ENCODE measurements around the gene MED16. TPM values are rescaled to one million over a fixed set of nuclear protein-coding genes. Genes with fewer than 3 reads are reported as not detected.

The MED16 gene
- total RNA-seq, 2 experiments from 2014 or later, result 25.8 to 30.1 TPM

DNA sequence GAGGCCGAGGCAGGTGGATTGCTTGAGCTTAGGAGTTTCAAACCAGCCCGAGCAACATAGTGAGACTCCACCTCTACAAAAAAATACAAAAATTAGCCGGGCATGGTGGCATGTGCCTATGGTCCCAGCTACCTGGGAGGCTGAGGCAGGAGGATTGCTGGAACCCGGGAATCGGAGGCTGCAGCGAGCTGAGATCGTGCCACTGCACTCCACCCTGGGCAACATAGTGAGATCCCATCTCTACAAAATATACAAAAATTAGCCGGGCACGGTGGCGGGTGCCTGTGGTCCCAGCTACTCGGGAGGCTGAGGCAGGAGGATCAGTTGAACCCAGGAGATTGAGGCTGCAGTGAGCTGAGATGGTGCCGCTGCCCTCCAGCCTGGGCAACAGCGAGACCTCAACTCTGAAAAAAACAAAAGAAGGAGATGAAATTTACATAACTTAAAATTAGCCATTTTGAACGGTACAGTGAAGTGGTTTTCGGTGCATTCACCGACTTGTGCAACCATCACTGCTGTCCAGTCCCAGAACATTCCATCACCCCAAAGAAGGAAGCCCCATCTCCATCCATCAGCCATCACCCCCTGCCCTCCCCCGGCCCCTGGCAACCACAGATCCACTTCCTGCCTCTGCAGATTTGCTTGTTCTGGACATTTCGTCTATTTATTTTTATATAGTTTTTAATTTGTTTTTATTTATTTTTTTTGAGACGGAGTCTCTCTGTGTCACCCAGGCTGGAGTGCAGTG is 66.9 kb downstream of the MED16 start:
- Histone ChIP-seq H3K36me3 (ENCODE audit: insufficient read depth, low read length) (no peaks in the 10 kb centered on the region), H3K4me3 (ENCODE audit: low read length) (no peak overlapping the region), H3K9me3 (ENCODE audit: control insufficient read depth in 1 of 2, insufficient read depth in 1 of 2, low read length in 2 of 2) (peaks cover 0 to 4% of the 10 kb centered on the region in 2 experiments), H3K4me1 (ENCODE audit: insufficient read depth, low read length) (peaks cover 6% of the 10 kb centered on the region), H3K27ac (ENCODE audit: low read depth in 1 of 2, low read length in 2 of 2) (no peak overlapping the region), H3K27me3 (ENCODE audit: control insufficient read depth in 1 of 2, insufficient read depth in 2 of 2, low read length in 2 of 2) (peaks cover 11 to 16% of the 10 kb centered on the region in 2 experiments)
- H3K4me1 Mint-ChIP-seq (ENCODE audit: low read depth), result no peaks in the 10 kb centered on the region
- DNase-seq, result no peak
- CTCF ChIA-PET, result interaction anchor here (0.6 kb wide), 1 partner anchor 1543 kb away, joined by 5 read pairs; no protein-coding TSS in a partner anchor
- H3K36me3 Mint-ChIP-seq (ENCODE audit: low read depth), result no peaks in the 10 kb centered on the region
- H3K9me3 Mint-ChIP-seq, result no peaks in the 10 kb centered on the region
- peaks cover 16% of the 10 kb centered on the region for H3K27me3 Mint-ChIP-seq
- no peak overlapping the region for H3K27ac Mint-ChIP-seq
- intact Hi-C loops (cut with DNase I, micrococcal nuclease), result no loop called here
- POLR2A ChIA-PET, result no interaction called here
- ATAC-seq (ENCODE audit: poor library complexity), result no peak
- no peak overlapping the region for H3K4me3 Mint-ChIP-seq
- TF ChIP-seq, protein P1, sequence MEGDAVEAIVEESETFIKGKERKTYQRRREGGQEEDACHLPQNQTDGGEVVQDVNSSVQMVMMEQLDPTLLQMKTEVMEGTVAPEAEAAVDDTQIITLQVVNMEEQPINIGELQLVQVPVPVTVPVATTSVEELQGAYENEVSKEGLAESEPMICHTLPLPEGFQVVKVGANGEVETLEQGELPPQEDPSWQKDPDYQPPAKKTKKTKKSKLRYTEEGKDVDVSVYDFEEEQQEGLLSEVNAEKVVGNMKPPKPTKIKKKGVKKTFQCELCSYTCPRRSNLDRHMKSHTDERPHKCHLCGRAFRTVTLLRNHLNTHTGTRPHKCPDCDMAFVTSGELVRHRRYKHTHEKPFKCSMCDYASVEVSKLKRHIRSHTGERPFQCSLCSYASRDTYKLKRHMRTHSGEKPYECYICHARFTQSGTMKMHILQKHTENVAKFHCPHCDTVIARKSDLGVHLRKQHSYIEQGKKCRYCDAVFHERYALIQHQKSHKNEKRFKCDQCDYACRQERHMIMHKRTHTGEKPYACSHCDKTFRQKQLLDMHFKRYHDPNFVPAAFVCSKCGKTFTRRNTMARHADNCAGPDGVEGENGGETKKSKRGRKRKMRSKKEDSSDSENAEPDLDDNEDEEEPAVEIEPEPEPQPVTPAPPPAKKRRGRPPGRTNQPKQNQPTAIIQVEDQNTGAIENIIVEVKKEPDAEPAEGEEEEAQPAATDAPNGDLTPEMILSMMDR (IDR thresholded peaks at IDR 0.05), result no peak

DNA sequence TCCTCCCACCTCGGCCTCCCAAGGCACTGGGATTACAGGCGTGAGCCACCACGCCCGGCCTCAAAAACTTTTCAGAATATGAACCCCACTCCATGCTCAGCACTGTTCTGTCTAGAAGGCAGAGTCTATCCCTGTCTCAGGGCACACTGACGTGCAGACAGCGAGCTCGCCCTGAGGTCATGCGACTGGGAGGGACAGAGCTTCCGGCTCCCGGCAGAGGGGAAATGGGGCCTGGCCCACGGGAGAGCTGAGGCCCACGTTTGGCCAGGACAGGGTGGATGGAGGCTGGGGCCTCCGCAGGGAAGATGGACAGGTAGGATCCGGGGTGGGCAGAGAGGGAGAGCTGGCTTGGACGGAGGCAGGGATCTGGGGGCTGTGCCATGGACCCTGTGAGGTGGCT is 68.1 kb downstream of the MED16 start:
- intact Hi-C loops (cut with DNase I, micrococcal nuclease), result no loop called here
- TF ChIP-seq, protein P1 (IDR thresholded peaks at IDR 0.05), result no peak
- H3K36me3 ChIP-seq (ENCODE audit: insufficient read depth, low read length), result no peaks in the 10 kb centered on the region
- POLR2A ChIA-PET, result no interaction called here
- no peaks in the 10 kb centered on the region for H3K36me3 Mint-ChIP-seq (ENCODE audit: low read depth)
- peaks cover 16% of the 10 kb centered on the region for H3K27me3 Mint-ChIP-seq
- peaks cover 11 to 14% of the 10 kb centered on the region in 2 experiments for H3K27me3 ChIP-seq (ENCODE audit: control insufficient read depth in 1 of 2, insufficient read depth in 2 of 2, low read length in 2 of 2)
- no peak overlapping the region for H3K4me3 ChIP-seq (ENCODE audit: low read length)
- no peak overlapping the region for H3K27ac ChIP-seq (ENCODE audit: low read depth in 1 of 2, low read length in 2 of 2)
- ATAC-seq (ENCODE audit: poor library complexity), result no peak
- H3K4me1 ChIP-seq (ENCODE audit: insufficient read depth, low read length), result peaks cover 6% of the 10 kb centered on the region
- peak in 1 of 14 experiments; percentile 35 for DNase-seq
- no peaks in the 10 kb centered on the region for H3K9me3 Mint-ChIP-seq
- H3K4me1 Mint-ChIP-seq (ENCODE audit: low read depth), result no peaks in the 10 kb centered on the region
- H3K9me3 ChIP-seq (ENCODE audit: control insufficient read depth in 1 of 2, insufficient read depth in 1 of 2, low read length in 2 of 2), result peaks cover 0 to 4% of the 10 kb centered on the region in 2 experiments
- H3K4me3 Mint-ChIP-seq, result no peak overlapping the region
- H3K27ac Mint-ChIP-seq, result no peak overlapping the region
- CTCF ChIA-PET, result no interaction called here

DNA sequence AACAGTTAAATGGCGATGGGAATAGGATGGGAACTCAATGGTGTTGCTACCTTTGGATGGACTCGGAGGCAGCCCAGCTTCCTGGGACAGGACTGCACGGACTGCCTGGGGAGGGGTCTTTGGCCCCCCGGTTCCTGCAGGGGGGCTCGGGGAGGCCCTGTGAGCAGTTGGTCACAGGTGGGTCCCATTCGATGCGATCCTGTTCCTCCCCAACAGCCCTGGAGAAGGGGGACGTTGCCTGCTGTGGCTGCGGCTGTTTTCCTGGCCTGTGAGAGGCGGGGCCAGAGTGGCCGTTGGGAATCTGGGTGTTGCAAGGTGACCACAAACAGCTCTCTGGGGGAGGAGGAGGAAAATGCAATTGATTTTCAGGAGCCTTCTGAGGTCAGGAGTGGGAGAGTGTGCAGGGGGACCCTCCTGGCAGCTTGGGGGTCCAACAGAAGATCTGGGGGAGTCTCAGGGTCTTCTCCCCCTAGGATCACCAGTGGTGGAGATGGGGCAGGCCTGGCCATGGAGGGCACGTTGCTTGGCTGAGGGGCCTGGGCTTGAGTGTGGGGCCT is 69.3 kb downstream of the MED16 start:
- H3K27me3 ChIP-seq (ENCODE audit: control insufficient read depth in 1 of 2, insufficient read depth in 2 of 2, low read length in 2 of 2), result peaks cover 10 to 11% of the 10 kb centered on the region in 2 experiments
- Mint-ChIP-seq H3K27ac (no peak overlapping the region), H3K9me3 (no peaks in the 10 kb centered on the region), H3K4me1 (ENCODE audit: low read depth) (no peaks in the 10 kb centered on the region), H3K4me3 (no peak overlapping the region), H3K36me3 (ENCODE audit: low read depth) (no peaks in the 10 kb centered on the region), H3K27me3 (peaks cover 16% of the 10 kb centered on the region)
- no peaks in the 10 kb centered on the region for H3K36me3 ChIP-seq (ENCODE audit: insufficient read depth, low read length)
- ATAC-seq (ENCODE audit: poor library complexity), result no peak
- TF ChIP-seq, protein P1 (IDR thresholded peaks at IDR 0.05), result no peak
- ChIA-PET CTCF (no interaction called here), POLR2A (no interaction called here)
- H3K9me3 ChIP-seq (ENCODE audit: control insufficient read depth in 1 of 2, insufficient read depth in 1 of 2, low read length in 2 of 2), result peaks cover 0 to 4% of the 10 kb centered on the region in 2 experiments
- no peak overlapping the region for H3K27ac ChIP-seq (ENCODE audit: low read depth in 1 of 2, low read length in 2 of 2)
- intact Hi-C loops (cut with DNase I, micrococcal nuclease), result no loop called here
- H3K4me1 ChIP-seq (ENCODE audit: insufficient read depth, low read length), result peaks cover 6% of the 10 kb centered on the region
- H3K4me3 ChIP-seq (ENCODE audit: low read length), result no peak overlapping the region
- DNase-seq, result no peak

All from CD4-positive, alpha-beta T cell (primary cell).